PC-9 (cell line): Measurements from ENCODE around the gene MRPL17. TPM values are rescaled to one million over a fixed set of nuclear protein-coding genes. Genes with fewer than 3 reads are reported as not detected.
"Not testable (repeated sequence)": the region's sequence is repeated elsewhere in the genome, so short reads cannot be mapped to it uniquely, and the experiment has no call there.

Experiments
- BruUV-seq: library from RNA; stranded (reverse); fragments of 400-500 nt; replicated peaks from 2 replicates; lab custom pipeline; 2021; lab: Mats Ljungman, UMichigan
- CTCF ChIA-PET: fragments of 300-600 bp; sonication (Branson Sonifier 250); formaldehyde crosslinking; loops from one replicate; lab custom pipeline; 2022; ENCODE audit warnings: antibody characterized with exemption; lab: Charles Lee
- POLR2A ChIA-PET: fragments of 300-600 bp; sonication (Branson Sonifier 250); formaldehyde crosslinking; loops from one replicate; lab custom pipeline; 2022; ENCODE audit warnings: antibody characterized with exemption; ENCODE audit not compliant: unreplicated experiment; lab: Charles Lee
- DNase-seq, 2 experiments: peaks; one replicate each; pipeline versions ENCODE4 v3.0.0 to v3.0.0-alpha.2; 2015 to 2022; ENCODE audit warnings: mixed read lengths in 1 of 2
- H2AFZ ChIP-seq: fragments of 200-600 bp; sonication (generic); 2 replicates; pipeline ENCODE4 v1.8.1; 2017; ENCODE audit warnings: antibody characterized with exemption
- H3F3A ChIP-seq: fragments of 200-600 bp; sonication (generic); 2 replicates; pipeline ENCODE4 v1.8.1; 2017; ENCODE audit warnings: antibody characterized with exemption, mild to moderate bottlenecking, low read depth; ENCODE audit not compliant: insufficient read depth
- H3K27ac ChIP-seq: fragments of 200-600 bp; sonication (generic); 2 replicates; pipeline ENCODE4 v1.6.1; 2016; ENCODE audit warnings: mixed run types
- H3K27me3 ChIP-seq: fragments of 200-600 bp; sonication (generic); 2 replicates; pipeline ENCODE4 v1.6.1; 2016; ENCODE audit warnings: low read depth, mixed run types; ENCODE audit not compliant: insufficient read depth
- H3K36me3 ChIP-seq: fragments of 200-600 bp; sonication (generic); 2 replicates; pipeline ENCODE4 v1.6.1; 2016; ENCODE audit warnings: low read depth, mixed run types
- H3K4me1 ChIP-seq: fragments of 200-600 bp; sonication (generic); replicated peaks from 2 replicates; pipeline ENCODE4 v1.6.1; 2016; ENCODE audit warnings: mixed run types; ENCODE audit not compliant: insufficient read depth
- H3K4me2 ChIP-seq: fragments of 200-600 bp; sonication (generic); 2 replicates; pipeline ENCODE4 v1.6.1; 2017; ENCODE audit warnings: mixed run types
- H3K4me3 ChIP-seq: fragments of 200-600 bp; sonication (generic); 2 replicates; pipeline ENCODE4 v1.6.1; 2016; ENCODE audit warnings: mixed run types
- H3K79me2 ChIP-seq: fragments of 200-600 bp; sonication (generic); 2 replicates; pipeline ENCODE4 v1.6.1; 2017; ENCODE audit warnings: low read depth, mixed run types
- H3K9me2 ChIP-seq: fragments of 200-600 bp; sonication (generic); 2 replicates; pipeline ENCODE4 v1.8.1; 2017; ENCODE audit warnings: mild to moderate bottlenecking; ENCODE audit not compliant: insufficient read depth
- H3K9me3 ChIP-seq: fragments of 200-600 bp; sonication (generic); 2 replicates; pipeline ENCODE4 v1.8.1; 2016; ENCODE audit warnings: low read depth; ENCODE audit not compliant: insufficient read depth
- H4K20me1 ChIP-seq: fragments of 200-600 bp; sonication (generic); 2 replicates; pipeline ENCODE4 v1.8.1; 2017; ENCODE audit not compliant: insufficient read depth
- CTCF ChIP-seq: fragments of 200-600 bp; sonication (generic); conservative IDR thresholded peaks from 2 replicates; pipeline ENCODE4 v1.6.1; 2017; ENCODE audit warnings: mixed run types, antibody characterized with exemption, mild to moderate bottlenecking, moderate library complexity
- EZH2 ChIP-seq: fragments of 200-600 bp; sonication (generic); IDR thresholded peaks from 2 replicates; pipeline ENCODE4 v1.8.0; 2017; ENCODE audit warnings: antibody characterized with exemption, low read depth
- intact Hi-C: fragments of 100-400 bp; cut with micrococcal nuclease; formaldehyde crosslinking; loops from one replicate; pipeline ENCODE4 v1.10.0; 2022; ENCODE audit not compliant: unreplicated experiment
- total RNA-seq: library from RNA; stranded (reverse); gene quantifications from 2 replicates; pipeline ENCODE4 v1.2.3, GENCODE V29; 2021

The MRPL17 gene
- total RNA-seq, 1 experiment from 2014 or later: 35.5 TPM

GRCh38 chr11:6687876-6688275 is 4.7 kb upstream of the MRPL17 start:
- no peaks in the 10 kb centered on the region for H3K36me3 ChIP-seq
- no peaks in the 10 kb centered on the region for H3F3A ChIP-seq
- H3K27me3 ChIP-seq: no peaks in the 10 kb centered on the region
- ChIA-PET CTCF (no interaction called here), POLR2A (no interaction called here)
- no peak overlapping the region for H2AFZ ChIP-seq
- H3K4me1 ChIP-seq: no peaks in the 10 kb centered on the region
- intact Hi-C loops: no loop called here
- no peak for DNase-seq
- no peak overlapping the region for H3K4me2 ChIP-seq
- no peaks in the 10 kb centered on the region for H3K9me3 ChIP-seq
- no peak overlapping the region for H3K4me3 ChIP-seq
- BruUV-seq: no TSS peak
- H4K20me1 ChIP-seq: no peaks in the 10 kb centered on the region
- no peak overlapping the region for H3K27ac ChIP-seq
- TF ChIP-seq EZH2 (no peak), CTCF (no peak)
- H3K9me2 ChIP-seq: no peaks in the 10 kb centered on the region
- H3K79me2 ChIP-seq: peaks cover 3% of the 10 kb centered on the region

DNA sequence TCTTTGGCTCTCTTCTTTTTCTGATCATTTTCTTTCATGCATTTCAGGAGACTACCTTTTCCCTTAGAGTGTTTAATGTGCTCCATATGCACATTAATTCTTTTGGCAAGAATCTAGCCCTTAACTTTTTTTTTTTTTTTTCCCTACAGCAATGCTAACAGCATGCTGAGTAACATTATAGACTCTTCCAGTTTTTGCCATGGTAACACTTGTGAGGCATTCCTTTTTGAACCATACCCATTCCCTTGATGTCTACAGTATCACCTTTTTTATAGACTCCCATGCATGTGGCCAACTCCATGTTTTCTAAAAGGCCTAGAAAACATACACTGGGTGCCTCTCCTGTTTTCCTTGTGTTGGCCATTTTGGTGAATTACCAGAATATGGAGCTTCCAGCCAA is 2.9 kb upstream of the MRPL17 start:
- Histone ChIP-seq H4K20me1 (no peaks in the 10 kb centered on the region), H3K4me2 (no peak overlapping the region), H3K9me2 (no peaks in the 10 kb centered on the region), H3K79me2 (peaks cover 21% of the 10 kb centered on the region), H3F3A (no peaks in the 10 kb centered on the region), H3K9me3 (no peaks in the 10 kb centered on the region), H3K36me3 (peaks cover 5% of the 10 kb centered on the region; the same call in 1 of the 2 replicates), H3K27me3 (no peaks in the 10 kb centered on the region), H3K27ac (no peak overlapping the region), H3K4me3 (no peak overlapping the region), H2AFZ (no peak overlapping the region), H3K4me1 (peaks cover 10% of the 10 kb centered on the region)
- ChIA-PET CTCF (no interaction called here), POLR2A (no interaction called here)
- intact Hi-C loops: no loop called here
- TF ChIP-seq CTCF (no peak), EZH2 (no peak)
- no peak for DNase-seq
- BruUV-seq: no TSS peak

DNA sequence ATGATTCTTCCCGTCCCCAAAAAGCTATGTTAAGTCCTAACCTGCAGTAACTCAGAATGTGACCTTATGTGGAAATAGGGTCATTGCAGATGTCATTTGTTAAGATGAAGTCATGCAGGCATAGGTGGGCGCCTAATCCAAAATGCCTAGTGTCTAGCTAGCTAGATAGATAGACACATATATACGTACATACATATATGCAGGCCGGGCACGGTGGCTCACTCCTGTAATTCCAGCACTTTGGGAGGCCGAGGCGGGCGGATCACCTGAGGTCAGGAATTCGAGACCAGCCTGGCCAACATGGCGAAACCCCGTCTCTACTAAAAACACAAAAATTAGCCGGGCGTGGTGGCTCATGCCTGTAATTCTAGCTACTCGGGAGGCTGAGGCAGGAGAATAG is 928 bp upstream of the MRPL17 start:
- POLR2A ChIA-PET, H3K4me1 ChIP-seq, CTCF ChIA-PET, H3K36me3 ChIP-seq, H3K9me2 ChIP-seq, H3K27me3 ChIP-seq, H3F3A ChIP-seq, H4K20me1 ChIP-seq, DNase-seq, H3K9me3 ChIP-seq: not testable (repeated sequence)
- Histone ChIP-seq H3K4me2 (peak overlapping the region; percentile 65), H3K79me2 (peaks cover 23% of the 10 kb centered on the region), H2AFZ (peak overlapping the region; percentile 88), H3K27ac (0 out of 2 replicates have a peak overlapping the region, but pooled peaks have one; percentile 6), H3K4me3 (peak overlapping the region; percentile 88)
- intact Hi-C loops: loop anchor here (5.0 kb wide), 1 partner anchor 292 kb away; the partner anchor contains the start of gene SMPD1
- TSS peak; percentile 57 for BruUV-seq

DNA sequence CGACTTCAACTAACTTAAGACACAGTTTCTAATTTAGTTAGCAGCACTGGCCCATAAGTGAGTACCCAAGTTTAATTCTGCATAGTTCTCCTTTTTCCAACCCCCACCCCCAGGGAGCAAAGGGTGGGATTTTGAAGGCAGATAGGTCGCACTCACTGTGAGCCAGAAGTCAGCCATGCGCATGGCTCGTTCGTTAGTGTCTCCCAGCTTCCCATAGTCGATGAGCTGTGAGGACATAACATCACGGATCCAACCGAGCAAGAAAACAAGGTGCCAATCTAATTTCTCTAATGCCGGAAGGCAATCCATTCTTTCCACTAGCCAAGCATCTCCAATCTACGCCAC is 577 bp downstream of the MRPL17 start:
- ChIA-PET CTCF (interaction anchor here (1.1 kb wide), 1 partner anchor 151 kb away, joined by 4 read pairs; no protein-coding TSS in a partner anchor), POLR2A (interaction anchor here (0.6 to 1.0 kb wide), 5 partner anchors 70 to 293 kb away, joined by 4 to 8 read pairs (median 7); partner anchors contain the start of genes SMPD1 and TAF10)
- intact Hi-C loops: loop anchor here (2.0 to 5.0 kb wide), 2 partner anchors 78 to 290 kb away; partner anchors contain the start of gene SMPD1
- peak overlapping the region; percentile 92 for H2AFZ ChIP-seq
- H3F3A ChIP-seq: 0 out of 2 replicates have a peak, but pooled peaks cover 5% of the 10 kb centered on the region
- H3K27me3 ChIP-seq: no peaks in the 10 kb centered on the region
- TF ChIP-seq CTCF (no peak), EZH2 (no peak)
- peak overlapping the region; percentile 88 for H3K4me3 ChIP-seq
- H3K79me2 ChIP-seq: peaks cover 23% of the 10 kb centered on the region
- no peaks in the 10 kb centered on the region for H3K9me3 ChIP-seq
- peak overlapping the region; percentile 43 for H3K27ac ChIP-seq
- peaks cover 10% of the 10 kb centered on the region for H3K4me1 ChIP-seq
- no peak for DNase-seq
- H3K36me3 ChIP-seq: peaks cover 6% of the 10 kb centered on the region; the same call in 1 of the 2 replicates
- no peaks in the 10 kb centered on the region for H4K20me1 ChIP-seq
- no peaks in the 10 kb centered on the region for H3K9me2 ChIP-seq
- TSS peak; percentile 66 for BruUV-seq
- peak overlapping the region; percentile 82 for H3K4me2 ChIP-seq
